Loucy (cell line): ENCODE data around the gene DLG2.

Experiments used
- H2AFZ ChIP-seq: fragments of 200-600 bp; sonication (generic); 2 replicates; pipeline ENCODE4 v1.6.0; 2016; ENCODE audit warnings: antibody characterized with exemption, mild to moderate bottlenecking, low read length, moderate library complexity
- H3F3A ChIP-seq: fragments of 200-600 bp; 2 replicates; pipeline ENCODE4 v1.6.0; 2016; ENCODE audit warnings: antibody characterized with exemption, low read depth, mild to moderate bottlenecking
- H3K27me3 ChIP-seq: fragments of 200-600 bp; sonication (generic); 2 replicates; pipeline ENCODE4 v1.6.1; 2014; ENCODE audit warnings: low read length, mild to moderate bottlenecking; ENCODE audit not compliant: insufficient read depth, poor library complexity, severe bottlenecking
- H3K36me3 ChIP-seq: fragments of 200-600 bp; sonication (generic); 2 replicates; pipeline ENCODE4 v1.6.1; 2016; ENCODE audit warnings: low read length; ENCODE audit not compliant: insufficient read depth
- H3K4me1 ChIP-seq: fragments of 200-600 bp; sonication (generic); 2 replicates; pipeline ENCODE4 v1.5.1; 2014; ENCODE audit warnings: low read length, mild to moderate bottlenecking; ENCODE audit not compliant: insufficient read depth, poor library complexity, severe bottlenecking
- H3K4me2 ChIP-seq: fragments of 200-600 bp; sonication (generic); 2 replicates; pipeline ENCODE4 v1.6.0; 2014; ENCODE audit warnings: antibody characterized with exemption, low read length, low read depth, mild to moderate bottlenecking; ENCODE audit not compliant: poor library complexity, severe bottlenecking
- H3K4me3 ChIP-seq: fragments of 200-600 bp; sonication (generic); 2 replicates; pipeline ENCODE4 v1.5.1; 2014; ENCODE audit warnings: low read length, mild to moderate bottlenecking, mixed read lengths; ENCODE audit not compliant: poor library complexity, severe bottlenecking
- H3K79me2 ChIP-seq: fragments of 200-600 bp; sonication (generic); 2 replicates; pipeline ENCODE4 v1.6.1; 2014; ENCODE audit warnings: low read length; ENCODE audit not compliant: insufficient read depth
- H3K9ac ChIP-seq: fragments of 200-600 bp; sonication (generic); 2 replicates; pipeline ENCODE4 v1.6.0; 2014; ENCODE audit warnings: mild to moderate bottlenecking, low read depth, low read length, moderate library complexity; ENCODE audit not compliant: poor library complexity, severe bottlenecking
- H3K9me2 ChIP-seq: fragments of 200-600 bp; sonication (generic); replicated peaks from 2 replicates; pipeline ENCODE4 v1.6.1; 2016; ENCODE audit warnings: low read depth, low read length, mixed read lengths
- H3K9me3 ChIP-seq: fragments of 200-600 bp; sonication (generic); 2 replicates; pipeline ENCODE4 v1.6.1; 2014; ENCODE audit warnings: mild to moderate bottlenecking, antibody characterized with exemption, low read length, low read depth; ENCODE audit not compliant: insufficient read depth
- H4K20me1 ChIP-seq: fragments of 200-600 bp; sonication (generic); 2 replicates; pipeline ENCODE4 v1.6.0; 2014; ENCODE audit warnings: antibody characterized with exemption, low read length, mild to moderate bottlenecking; ENCODE audit not compliant: insufficient read depth, poor library complexity, severe bottlenecking
- CTCF ChIP-seq: fragments of 200-600 bp; sonication (generic); conservative IDR thresholded peaks from 2 replicates; pipeline ENCODE4 v1.5.1; 2014; ENCODE audit warnings: mild to moderate bottlenecking, antibody characterized with exemption, low read length
- EZH2phosphoT487 ChIP-seq: fragments of 200-600 bp; IDR thresholded peaks from 2 replicates; pipeline ENCODE4 v1.6.1; 2018; ENCODE audit warnings: antibody characterized with exemption, mild to moderate bottlenecking, moderate library complexity, borderline replicate concordance

The DLG2 gene

GRCh38 chr11:85536438-85536837 lies 90.7 kb downstream of the DLG2 start:
- H3K4me1 ChIP-seq: peaks cover 3% of the 10 kb centered on the region
- TF ChIP-seq EZH2phosphoT487 (no peak), CTCF (no peak)
- H2AFZ ChIP-seq: no peak overlapping the region
- no peaks in the 10 kb centered on the region for H4K20me1 ChIP-seq
- H3K27me3 ChIP-seq: no peaks in the 10 kb centered on the region
- no peaks in the 10 kb centered on the region for H3K79me2 ChIP-seq
- no peak overlapping the region for H3K4me2 ChIP-seq
- no peaks in the 10 kb centered on the region for H3K36me3 ChIP-seq
- H3K9me2 ChIP-seq: no peaks in the 10 kb centered on the region
- H3K4me3 ChIP-seq: no peak overlapping the region
- no peaks in the 10 kb centered on the region for H3F3A ChIP-seq
- H3K9ac ChIP-seq: no peak overlapping the region
- H3K9me3 ChIP-seq: peaks cover 6% of the 10 kb centered on the region

DNA sequence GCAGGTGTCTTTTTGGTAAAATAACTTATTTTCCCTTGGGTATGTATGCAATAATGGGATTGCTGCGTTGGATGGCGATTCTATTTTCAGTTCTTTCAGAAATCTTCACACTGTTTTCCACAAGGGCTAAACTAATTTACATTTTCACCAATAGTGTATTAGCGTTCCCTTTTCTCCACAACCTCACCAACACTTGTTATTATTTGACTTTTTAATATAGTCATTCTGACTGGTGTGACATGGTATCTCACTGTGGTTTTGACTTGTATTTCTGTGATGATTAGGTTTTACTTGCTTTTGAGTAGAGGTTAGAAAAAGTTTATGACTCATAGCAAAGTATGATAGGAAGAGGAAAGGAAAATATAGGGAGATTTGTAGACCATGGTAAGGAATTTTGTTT lies 92.3 kb downstream of the DLG2 start:
- H4K20me1 ChIP-seq: no peaks in the 10 kb centered on the region

GRCh38 chr11:85531191-85531897 lies 95.8 kb downstream of the DLG2 start:
- Histone ChIP-seq H3K4me2 (peak overlapping the region; percentile 30), H3K9ac (no peak overlapping the region), H3K9me3 (peaks cover 6% of the 10 kb centered on the region), H3K79me2 (no peaks in the 10 kb centered on the region), H3K36me3 (no peaks in the 10 kb centered on the region), H3K27me3 (no peaks in the 10 kb centered on the region), H3K4me3 (peak overlapping the region; percentile 18), H4K20me1 (no peaks in the 10 kb centered on the region), H3F3A (no peaks in the 10 kb centered on the region), H3K9me2 (no peaks in the 10 kb centered on the region), H3K4me1 (peaks cover 10% of the 10 kb centered on the region), H2AFZ (no peak overlapping the region)
- TF ChIP-seq CTCF (no peak), EZH2phosphoT487 (no peak)

More for the DNA sequence above, 92.3 kb downstream of the DLG2 start:
- no peak overlapping the region for H3K9ac ChIP-seq
- H3K4me3 ChIP-seq: no peak overlapping the region
- no peaks in the 10 kb centered on the region for H3F3A ChIP-seq
- H3K79me2 ChIP-seq: no peaks in the 10 kb centered on the region
- H3K36me3 ChIP-seq: no peaks in the 10 kb centered on the region
- peaks cover 10% of the 10 kb centered on the region for H3K4me1 ChIP-seq
- H3K4me2 ChIP-seq: no peak overlapping the region
- H3K9me2 ChIP-seq: no peaks in the 10 kb centered on the region
- TF ChIP-seq CTCF (no peak), EZH2phosphoT487 (no peak)
- H2AFZ ChIP-seq: no peak overlapping the region
- H3K9me3 ChIP-seq: peaks cover 6% of the 10 kb centered on the region
- H3K27me3 ChIP-seq: no peaks in the 10 kb centered on the region
